Astrocyte (in vitro differentiated cells and primary cell): ENCODE data around the gene DDC. TPM values are rescaled to one million over a fixed set of nuclear protein-coding genes. Genes with fewer than 3 reads are reported as not detected.

ENCODE experiments used
- DNase-seq: peaks from one replicate; pipeline ENCODE4 v3.0.0-alpha.2; 2010; ENCODE audit warnings: low read depth
- FAIRE-seq: peaks from 2 replicates; lab custom pipeline; 2011; peaks lifted over from hg19 to GRCh38; lab: Jason Lieb, UNC
- H2AFZ ChIP-seq: 2 replicates; pipeline ENCODE4 v1.6.0; 2012; ENCODE audit warnings: low read depth, low read length, inconsistent platforms
- H3K27ac ChIP-seq: 2 replicates; pipeline ENCODE4 v1.5.1; 2011; ENCODE audit warnings: low read depth, low read length, inconsistent platforms
- H3K27me3 ChIP-seq: 2 replicates; pipeline ENCODE4 v1.6.0; 2011; ENCODE audit warnings: low read length, inconsistent platforms; ENCODE audit not compliant: insufficient read depth
- H3K36me3 ChIP-seq: 2 replicates; pipeline ENCODE4 v1.5.1; 2011; ENCODE audit warnings: low read length, inconsistent platforms; ENCODE audit not compliant: insufficient read depth
- H3K4me1 ChIP-seq: 2 replicates; pipeline ENCODE4 v1.5.1; 2011; ENCODE audit warnings: low read length, inconsistent platforms; ENCODE audit not compliant: insufficient read depth
- H3K4me2 ChIP-seq: 2 replicates; pipeline ENCODE4 v1.6.0; 2012; ENCODE audit warnings: low read length, inconsistent platforms
- H3K4me3 ChIP-seq: 2 replicates; pipeline ENCODE4 v1.5.1; 2011; ENCODE audit warnings: low read depth, mild to moderate bottlenecking, low read length, inconsistent platforms; ENCODE audit not compliant: insufficient read depth
- H3K79me2 ChIP-seq: 2 replicates; pipeline ENCODE4 v1.6.0; 2012; ENCODE audit warnings: mild to moderate bottlenecking, low read length, inconsistent platforms; ENCODE audit not compliant: insufficient read depth
- H3K9ac ChIP-seq: 2 replicates; pipeline ENCODE4 v1.6.0; 2012; ENCODE audit warnings: mild to moderate bottlenecking, low read length, inconsistent platforms
- H3K9me3 ChIP-seq: 2 replicates; pipeline ENCODE4 v1.5.1; 2012; ENCODE audit warnings: low read depth, mild to moderate bottlenecking, low read length, inconsistent platforms; ENCODE audit not compliant: insufficient read depth
- H4K20me1 ChIP-seq: 2 replicates; pipeline ENCODE4 v1.6.0; 2012; ENCODE audit warnings: low read length, inconsistent platforms; ENCODE audit not compliant: insufficient read depth
- H3K27ac Mint-ChIP-seq: one replicate; pipeline ENCODE4 v1.8.0; 2021; ENCODE audit warnings: mild to moderate bottlenecking, mixed read lengths; ENCODE audit not compliant: unreplicated experiment
- H3K27me3 Mint-ChIP-seq: one replicate; pipeline ENCODE4 v1.8.0; 2021; ENCODE audit warnings: low read depth, mixed read lengths; ENCODE audit not compliant: unreplicated experiment
- H3K36me3 Mint-ChIP-seq: one replicate; pipeline ENCODE4 v1.8.0; 2021; ENCODE audit warnings: low read depth, mixed read lengths; ENCODE audit not compliant: unreplicated experiment
- H3K4me1 Mint-ChIP-seq: one replicate; pipeline ENCODE4 v1.8.0; 2021; ENCODE audit warnings: low read depth, mixed read lengths; ENCODE audit not compliant: unreplicated experiment
- H3K4me3 Mint-ChIP-seq: one replicate; pipeline ENCODE4 v1.8.0; 2021; ENCODE audit warnings: mild to moderate bottlenecking, moderate library complexity, mixed read lengths; ENCODE audit not compliant: unreplicated experiment
- H3K9me3 Mint-ChIP-seq: one replicate; pipeline ENCODE4 v1.8.0; 2021; ENCODE audit warnings: mild to moderate bottlenecking, mixed read lengths; ENCODE audit not compliant: unreplicated experiment
- EZH2 ChIP-seq: IDR thresholded peaks from 2 replicates; pipeline ENCODE4 v1.6.1; 2012; ENCODE audit warnings: mild to moderate bottlenecking, low read length, inconsistent platforms; ENCODE audit not compliant: insufficient read depth
- total RNA-seq: library from RNA; stranded (reverse); gene quantifications from 2 replicates; pipeline ENCODE4 v1.2.1, GENCODE V29; 2021
- TF ChIP-seq, protein P1 (sequence below): IDR thresholded peaks from 2 replicates; pipeline ENCODE4 v1.5.1; 2011; ENCODE audit warnings: low read depth, mild to moderate bottlenecking, inconsistent platforms, low read length, moderate library complexity; ENCODE audit not compliant: insufficient read depth

Gene DDC
- total RNA-seq, 1 donor from 2014 or later, result not detected

DNA sequence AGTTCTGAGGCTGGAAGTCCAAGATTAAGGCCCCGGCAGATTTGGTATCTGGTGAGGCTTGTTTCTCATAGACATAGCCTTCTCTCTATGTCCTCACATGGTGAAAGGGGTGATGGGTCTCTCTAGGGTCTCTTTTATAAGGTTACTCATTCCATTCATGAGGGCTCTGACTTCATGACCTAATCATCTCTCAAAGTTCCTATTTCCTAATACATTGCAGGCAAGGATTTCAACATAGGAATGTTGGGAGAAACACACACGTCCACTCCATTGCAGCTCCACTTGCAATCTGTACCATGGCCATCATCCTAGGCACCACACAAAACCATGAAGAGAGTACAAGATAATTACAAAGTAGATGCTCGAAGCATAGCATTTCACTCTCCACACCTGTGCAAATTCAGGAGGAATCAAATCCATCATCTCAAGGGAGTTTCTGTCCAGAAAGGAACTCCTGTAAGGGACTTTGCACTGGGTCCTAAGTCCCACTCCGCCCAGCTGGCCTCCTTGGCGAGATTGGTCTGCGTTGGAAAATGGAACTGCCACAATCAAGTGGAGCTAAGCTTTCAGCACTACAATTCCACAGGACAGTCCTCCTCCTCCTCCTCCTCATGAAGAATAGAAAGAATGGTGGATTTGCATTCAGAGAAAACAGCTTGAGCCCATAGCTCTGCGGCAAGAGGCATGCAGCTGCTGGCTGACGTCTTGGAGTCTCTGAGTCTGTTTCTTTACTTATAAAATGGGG, 8.8 kb downstream of the DDC start:
- peaks cover 2% of the 10 kb centered on the region for H3K9me3 Mint-ChIP-seq
- no peaks in the 10 kb centered on the region for H3K36me3 Mint-ChIP-seq
- FAIRE-seq (no peak), DNase-seq (no peak)
- Histone ChIP-seq H3K9ac (no peak overlapping the region), H3K36me3 (no peaks in the 10 kb centered on the region), H3K27me3 (peaks cover 27% of the 10 kb centered on the region), H3K4me1 (no peaks in the 10 kb centered on the region), H2AFZ (no peak overlapping the region), H3K4me3 (no peak overlapping the region), H3K9me3 (no peaks in the 10 kb centered on the region), H4K20me1 (no peaks in the 10 kb centered on the region), H3K79me2 (no peaks in the 10 kb centered on the region), H3K4me2 (no peak overlapping the region), H3K27ac (no peak overlapping the region)
- H3K27ac Mint-ChIP-seq, result no peak overlapping the region
- no peak overlapping the region for H3K4me3 Mint-ChIP-seq
- no peaks in the 10 kb centered on the region for H3K4me1 Mint-ChIP-seq
- TF ChIP-seq EZH2, result no peak
- TF ChIP-seq, protein P1, sequence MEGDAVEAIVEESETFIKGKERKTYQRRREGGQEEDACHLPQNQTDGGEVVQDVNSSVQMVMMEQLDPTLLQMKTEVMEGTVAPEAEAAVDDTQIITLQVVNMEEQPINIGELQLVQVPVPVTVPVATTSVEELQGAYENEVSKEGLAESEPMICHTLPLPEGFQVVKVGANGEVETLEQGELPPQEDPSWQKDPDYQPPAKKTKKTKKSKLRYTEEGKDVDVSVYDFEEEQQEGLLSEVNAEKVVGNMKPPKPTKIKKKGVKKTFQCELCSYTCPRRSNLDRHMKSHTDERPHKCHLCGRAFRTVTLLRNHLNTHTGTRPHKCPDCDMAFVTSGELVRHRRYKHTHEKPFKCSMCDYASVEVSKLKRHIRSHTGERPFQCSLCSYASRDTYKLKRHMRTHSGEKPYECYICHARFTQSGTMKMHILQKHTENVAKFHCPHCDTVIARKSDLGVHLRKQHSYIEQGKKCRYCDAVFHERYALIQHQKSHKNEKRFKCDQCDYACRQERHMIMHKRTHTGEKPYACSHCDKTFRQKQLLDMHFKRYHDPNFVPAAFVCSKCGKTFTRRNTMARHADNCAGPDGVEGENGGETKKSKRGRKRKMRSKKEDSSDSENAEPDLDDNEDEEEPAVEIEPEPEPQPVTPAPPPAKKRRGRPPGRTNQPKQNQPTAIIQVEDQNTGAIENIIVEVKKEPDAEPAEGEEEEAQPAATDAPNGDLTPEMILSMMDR, result no peak
- peaks cover 44% of the 10 kb centered on the region for H3K27me3 Mint-ChIP-seq

DNA sequence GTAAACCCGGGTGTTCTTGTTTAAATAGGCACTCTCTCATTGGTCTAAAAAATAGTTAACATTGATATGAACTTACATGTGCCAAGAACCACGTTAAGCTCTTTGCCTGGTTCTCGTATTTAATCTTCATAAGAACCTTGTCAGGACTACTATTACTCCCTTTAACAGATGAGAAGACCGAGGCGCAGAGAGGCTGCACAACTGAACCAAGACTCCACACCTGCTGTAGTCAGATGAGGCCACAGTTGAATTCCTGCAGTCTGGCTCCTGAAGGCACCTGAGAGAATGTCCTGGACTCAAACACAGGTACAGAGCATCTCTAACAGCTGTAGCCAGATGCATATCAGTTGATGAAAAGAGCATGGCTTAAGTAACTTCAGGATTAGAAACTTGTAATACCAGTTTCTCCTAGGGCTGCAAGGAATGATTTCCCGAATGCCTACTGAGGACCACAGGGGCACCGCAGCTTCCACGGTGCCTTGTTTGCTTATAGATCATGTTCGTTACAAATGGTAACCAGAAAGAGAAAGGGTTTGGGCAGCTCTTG, 9.5 kb downstream of the DDC start:
- Histone ChIP-seq H3K27me3 (peaks cover 27% of the 10 kb centered on the region), H3K36me3 (no peaks in the 10 kb centered on the region), H3K9me3 (no peaks in the 10 kb centered on the region), H2AFZ (no peak overlapping the region), H3K79me2 (no peaks in the 10 kb centered on the region), H3K4me2 (no peak overlapping the region), H3K9ac (no peak overlapping the region), H3K27ac (no peak overlapping the region), H3K4me3 (no peak overlapping the region), H3K4me1 (no peaks in the 10 kb centered on the region), H4K20me1 (no peaks in the 10 kb centered on the region)
- H3K36me3 Mint-ChIP-seq, result no peaks in the 10 kb centered on the region
- no peaks in the 10 kb centered on the region for H3K4me1 Mint-ChIP-seq
- peaks cover 2% of the 10 kb centered on the region for H3K9me3 Mint-ChIP-seq
- TF ChIP-seq, protein P1, result no peak
- TF ChIP-seq EZH2, result no peak
- DNase-seq (no peak), FAIRE-seq (no peak)
- H3K27ac Mint-ChIP-seq, result no peak overlapping the region
- H3K27me3 Mint-ChIP-seq, result peaks cover 40% of the 10 kb centered on the region
- H3K4me3 Mint-ChIP-seq, result no peak overlapping the region
